ENCODE results near the gene AIP.
A peak's percentile ranks its signal among the peaks of the same experiment; 100 is the strongest.

The AIP gene

DNA sequence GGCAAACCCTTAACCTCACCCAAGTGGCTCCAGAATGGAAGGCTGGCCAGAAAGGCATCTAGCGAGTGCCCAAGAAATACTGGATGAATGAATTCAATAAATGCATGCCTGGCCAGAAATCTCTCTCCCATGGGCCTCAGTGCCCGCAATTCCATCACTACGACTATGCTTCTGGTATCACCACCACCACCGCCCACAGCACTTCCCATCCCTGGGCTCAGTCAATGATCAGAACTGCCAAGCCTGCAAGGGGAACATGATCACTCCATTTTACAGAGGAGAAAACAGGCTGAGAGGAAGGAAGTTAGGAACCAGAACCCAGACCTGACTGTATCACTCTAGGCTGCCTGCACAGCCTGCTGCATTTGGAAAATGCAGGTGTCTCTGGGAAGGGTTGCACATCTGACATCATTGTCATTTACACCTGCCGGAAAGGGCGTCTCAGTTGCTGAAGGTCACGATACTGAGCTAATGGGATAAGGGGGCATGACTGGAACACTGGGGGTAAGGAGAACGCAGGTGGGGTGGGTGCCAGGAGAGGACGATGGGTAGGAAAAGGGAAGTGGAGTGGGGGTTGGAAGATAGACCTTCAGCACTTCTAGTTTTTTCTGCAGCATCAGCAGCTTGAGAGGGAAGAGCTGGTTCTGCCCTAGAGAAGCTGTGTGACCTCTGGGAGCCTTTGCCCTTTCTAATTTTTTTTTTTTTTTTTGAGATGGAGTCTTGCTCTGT lies 33.5 kb upstream of the AIP start:
- DNase-seq (ENCODE audit: low spot score), result no peak

DNA sequence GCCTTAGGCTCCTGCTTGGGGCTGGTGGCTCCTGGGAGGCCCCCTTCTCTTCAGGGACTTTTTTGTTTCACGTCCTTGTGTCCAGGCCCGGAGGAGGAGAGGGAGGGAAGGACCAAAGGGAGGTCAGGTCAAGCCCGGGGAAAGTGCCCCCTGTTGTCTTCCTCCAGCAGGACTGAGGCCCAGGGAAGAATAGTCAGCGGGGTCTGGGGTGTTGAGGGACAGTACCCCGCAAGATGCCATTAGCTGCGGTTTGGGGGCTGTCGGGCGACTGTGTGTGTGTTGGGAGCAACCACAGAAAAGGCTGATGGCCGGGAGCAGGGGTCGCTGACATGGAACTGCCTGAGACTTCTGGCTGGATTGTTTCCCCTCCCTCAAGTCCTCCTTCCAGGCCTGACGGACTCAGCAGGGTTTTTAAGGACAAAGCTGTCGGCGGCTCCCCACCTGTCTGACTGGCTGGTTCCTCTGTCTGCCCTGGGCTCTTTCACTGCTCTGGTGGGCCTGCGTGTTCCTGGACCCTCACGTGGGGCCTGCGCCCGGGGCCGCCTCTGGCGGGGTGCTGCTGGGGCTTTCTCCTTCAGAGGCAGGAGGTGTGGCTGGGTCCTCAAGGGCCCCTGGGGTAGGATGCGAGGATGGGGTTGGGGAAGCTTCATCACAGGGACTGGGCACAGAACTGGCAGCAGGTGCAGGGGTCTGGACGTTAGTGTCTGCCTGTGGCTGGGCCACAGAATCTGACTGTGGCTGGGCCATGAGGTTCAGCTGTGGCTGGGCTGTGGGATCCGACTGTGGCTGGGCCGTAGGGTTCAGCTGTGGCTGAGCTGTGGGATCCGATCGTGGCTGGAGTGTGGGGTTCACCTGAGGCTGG lies 31.8 kb upstream of the AIP start:
- no peak for DNase-seq (ENCODE audit: low spot score)

DNA sequence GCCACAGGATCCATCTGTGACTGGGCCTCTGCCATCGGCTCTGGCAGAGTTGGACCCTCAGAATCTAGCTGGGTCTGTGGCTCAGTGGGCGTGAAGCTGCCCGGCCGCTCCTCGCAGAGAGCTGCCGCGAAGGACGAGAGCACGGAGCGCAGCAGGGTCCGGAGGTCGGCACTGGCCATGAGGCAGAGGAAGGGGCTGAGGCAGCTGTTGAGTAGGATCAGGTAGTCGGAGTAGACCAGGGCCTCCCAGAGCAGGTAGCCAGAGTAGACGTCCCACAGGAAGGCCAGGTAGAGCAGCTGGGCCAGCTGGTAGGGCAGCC lies 31.2 kb upstream of the AIP start:
- no peak for DNase-seq (ENCODE audit: low spot score)

DNA sequence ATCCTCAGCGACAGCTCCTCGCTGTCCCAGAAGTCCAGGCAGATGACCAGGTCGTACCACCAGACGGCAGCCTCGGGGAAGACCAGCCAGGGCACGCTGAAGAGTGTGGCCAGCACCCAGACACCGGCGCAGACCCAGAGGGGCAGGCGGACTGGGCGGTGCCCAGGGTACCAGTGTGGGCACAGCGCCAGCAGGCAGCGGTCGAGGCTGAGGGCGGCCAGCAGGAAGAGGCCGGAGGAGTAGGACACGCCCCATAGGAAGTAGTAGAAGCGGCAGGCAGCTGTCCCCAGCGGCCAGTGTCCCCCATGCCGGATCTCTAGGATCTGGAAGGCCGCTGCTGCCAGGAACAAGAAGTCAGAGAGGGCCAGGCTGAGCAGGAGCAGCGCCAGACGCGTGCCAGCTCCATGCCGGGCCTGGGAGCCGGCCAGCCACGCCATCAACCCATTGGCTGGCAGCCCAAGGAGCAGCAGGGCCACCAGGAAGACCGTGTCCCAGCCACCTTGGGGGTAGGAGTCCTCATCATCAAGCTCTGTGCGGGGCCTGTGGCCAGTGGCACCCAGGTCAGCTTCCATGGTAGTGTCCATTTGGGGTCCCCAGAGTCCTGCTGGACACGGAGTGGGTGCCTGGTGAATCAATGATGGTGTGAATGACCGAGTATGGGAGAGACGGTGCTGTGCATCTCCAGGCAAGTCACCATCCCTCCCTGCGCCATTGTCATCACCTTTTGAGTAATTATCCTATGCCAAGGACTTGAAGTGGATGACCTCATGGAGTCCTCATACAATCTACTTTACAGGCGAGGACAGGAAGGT lies 30.5 kb upstream of the AIP start, which contains the start of gene GPR152:
GPR152 (minus strand) TSS at position 589 of the 812 bp plus-strand sequence; CDS start at position 584, 5 bp downstream.
- DNase-seq (ENCODE audit: low spot score), result no peak

DNA sequence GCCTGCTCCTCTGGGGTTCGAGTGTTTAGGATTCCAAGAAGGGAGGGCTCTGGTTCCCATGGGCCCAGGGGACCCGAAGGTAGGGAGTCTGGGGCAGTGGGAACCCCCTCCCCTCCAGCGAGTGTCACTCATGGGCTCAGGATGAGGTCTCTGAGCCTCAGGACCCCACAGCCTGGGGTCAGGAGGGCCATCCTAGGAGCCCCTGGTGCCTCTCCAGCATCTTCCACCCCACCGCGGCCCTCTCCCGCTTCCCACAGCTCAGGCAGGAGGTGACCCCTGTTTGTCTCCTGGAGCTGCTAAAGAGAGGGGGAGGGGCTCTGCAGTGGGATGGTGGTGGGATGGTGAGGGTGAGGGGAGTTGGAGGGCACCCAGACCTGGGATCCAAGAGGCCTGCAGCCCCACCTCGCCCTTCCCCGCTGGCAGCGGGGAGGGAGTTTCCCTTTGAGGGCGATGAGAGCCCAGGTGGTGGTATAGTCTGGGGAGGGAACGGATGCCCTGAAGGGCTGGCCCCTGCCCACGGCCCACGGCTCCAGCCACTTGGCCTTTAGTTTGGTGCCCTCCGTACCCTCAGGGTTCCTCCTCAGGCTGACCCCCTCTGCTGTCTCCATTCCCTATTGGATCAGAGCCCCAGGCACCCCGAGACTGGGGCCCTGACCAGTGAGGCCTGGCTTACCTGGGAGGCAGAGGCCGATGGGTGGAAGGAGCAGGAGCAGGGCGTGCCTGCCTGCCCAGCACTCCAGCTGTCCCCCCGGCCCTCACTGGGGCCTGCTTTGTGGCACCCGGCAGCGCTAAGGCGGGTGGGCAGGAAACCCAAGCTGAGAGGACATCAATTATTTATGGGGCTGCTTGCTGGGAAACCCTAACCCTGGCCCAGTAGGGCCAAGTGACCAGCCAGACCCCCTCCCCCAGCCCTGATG lies 28.8 kb upstream of the AIP start:
- DNase-seq (ENCODE audit: low spot score), result no peak

DNA sequence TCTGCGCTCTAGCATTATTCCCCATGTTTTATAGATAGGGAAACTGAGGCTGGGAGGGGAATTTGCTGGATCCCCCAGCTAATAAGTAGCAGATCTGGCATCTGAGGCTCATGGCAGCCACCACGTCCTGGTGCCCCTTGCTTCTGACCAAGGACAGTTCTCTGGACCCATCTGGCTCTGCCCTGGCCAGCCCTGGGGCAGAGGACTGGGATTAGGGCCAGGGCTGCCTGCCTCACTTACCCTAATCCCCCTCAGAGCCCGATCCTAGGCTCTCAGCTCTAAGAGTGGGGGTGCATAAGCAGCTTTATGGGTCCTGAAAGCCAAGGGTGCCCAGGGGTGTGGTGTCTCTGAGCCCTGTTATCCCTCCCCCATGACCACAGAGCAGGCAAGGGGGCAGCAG lies 27.8 kb upstream of the AIP start, which contains the start of gene CABP4:
CABP4 (plus strand) TSS at position 301 of the 400 bp plus-strand sequence; CDS start at position 371, 70 bp downstream.
- no peak for DNase-seq (ENCODE audit: low spot score)

DNA sequence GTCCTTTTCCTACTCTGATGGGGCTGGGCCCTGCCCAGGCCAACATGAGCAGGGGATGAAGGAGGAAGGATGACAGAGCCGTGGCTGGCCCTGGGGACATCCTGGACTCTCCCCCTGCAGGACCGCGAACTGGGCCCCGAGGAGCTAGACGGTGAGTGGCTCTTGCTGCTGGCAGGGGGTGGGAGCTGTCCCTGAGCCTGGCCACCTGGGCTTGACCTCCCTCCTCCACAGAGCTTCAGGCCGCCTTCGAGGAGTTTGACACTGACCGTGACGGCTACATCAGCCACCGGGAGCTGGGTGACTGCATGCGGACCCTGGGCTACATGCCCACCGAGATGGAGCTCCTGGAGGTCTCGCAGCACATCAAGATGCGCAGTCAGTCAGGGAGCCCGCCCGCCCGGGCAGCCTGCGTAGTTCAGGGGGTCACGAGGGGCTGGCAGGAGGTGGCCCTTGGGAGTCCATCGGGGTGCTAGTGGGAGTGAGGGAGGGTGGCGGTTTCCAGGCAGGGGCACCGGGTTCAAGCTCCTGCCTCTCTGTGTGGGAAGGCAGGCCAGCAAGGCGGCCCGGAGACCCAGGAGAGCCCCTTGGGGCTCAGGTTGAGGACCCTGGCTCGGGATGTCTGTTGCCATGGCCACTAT lies 26.6 kb upstream of the AIP start:
- no peak for DNase-seq (ENCODE audit: low spot score)

DNA sequence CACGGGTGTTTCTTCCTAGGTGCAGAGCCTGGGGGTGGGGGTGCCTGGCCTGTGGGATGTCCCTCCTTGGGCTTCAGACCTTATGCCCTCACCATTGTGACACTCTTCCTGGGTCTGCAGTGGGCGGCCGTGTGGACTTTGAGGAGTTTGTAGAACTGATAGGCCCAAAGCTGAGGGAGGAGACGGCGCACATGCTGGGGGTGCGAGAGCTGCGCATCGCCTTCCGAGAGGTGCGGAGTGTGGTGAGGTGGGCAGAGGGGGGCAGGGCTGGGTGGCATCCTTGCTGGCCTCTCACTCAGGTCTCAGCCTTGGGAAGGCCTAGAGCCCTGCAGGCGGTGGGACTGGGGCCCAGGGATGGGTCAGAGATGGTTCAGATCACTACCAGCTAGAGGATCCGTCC lies 25.4 kb upstream of the AIP start:
- no peak for DNase-seq (ENCODE audit: low spot score)

DNA sequence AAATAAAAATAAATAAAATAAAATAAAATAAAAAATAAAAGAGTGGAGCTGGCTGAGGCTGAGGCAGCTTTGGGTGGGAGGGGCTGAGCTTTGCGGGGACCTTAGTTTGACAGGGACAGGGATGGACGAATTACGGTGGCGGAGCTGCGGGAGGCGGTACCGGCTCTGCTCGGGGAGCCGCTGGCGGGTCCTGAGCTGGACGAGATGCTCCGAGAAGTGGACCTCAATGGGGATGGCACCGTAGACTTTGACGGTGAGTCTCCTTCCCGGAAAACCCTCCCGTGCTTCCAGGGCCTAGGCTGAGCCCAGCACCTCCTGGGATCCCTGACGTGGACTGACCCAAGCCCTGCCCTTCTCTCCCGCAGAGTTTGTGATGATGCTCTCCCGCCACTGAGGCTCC lies 24.6 kb upstream of the AIP start:
- DNase-seq (ENCODE audit: low spot score), result no peak

DNA sequence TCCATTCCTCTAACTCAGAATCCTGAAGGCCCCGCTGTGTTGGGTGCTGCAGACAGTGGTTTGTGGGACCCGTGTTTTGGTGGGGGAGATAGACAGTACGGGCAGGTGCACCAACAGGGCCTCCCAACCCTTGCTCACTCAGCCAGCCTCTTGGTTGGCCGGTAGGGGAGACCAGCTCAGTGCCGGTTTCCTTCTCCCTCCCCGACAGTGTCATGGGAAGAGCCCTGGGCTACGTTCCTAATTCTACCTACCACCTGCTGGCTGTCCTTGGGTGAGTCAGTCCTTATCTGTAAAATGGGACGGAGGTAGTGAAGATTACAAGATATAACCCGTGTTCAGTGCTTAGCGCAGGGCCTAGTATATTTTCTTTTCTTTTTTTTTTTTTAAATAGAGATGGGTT lies 19.6 kb upstream of the AIP start:
- no peak for DNase-seq (ENCODE audit: low spot score)

DNA sequence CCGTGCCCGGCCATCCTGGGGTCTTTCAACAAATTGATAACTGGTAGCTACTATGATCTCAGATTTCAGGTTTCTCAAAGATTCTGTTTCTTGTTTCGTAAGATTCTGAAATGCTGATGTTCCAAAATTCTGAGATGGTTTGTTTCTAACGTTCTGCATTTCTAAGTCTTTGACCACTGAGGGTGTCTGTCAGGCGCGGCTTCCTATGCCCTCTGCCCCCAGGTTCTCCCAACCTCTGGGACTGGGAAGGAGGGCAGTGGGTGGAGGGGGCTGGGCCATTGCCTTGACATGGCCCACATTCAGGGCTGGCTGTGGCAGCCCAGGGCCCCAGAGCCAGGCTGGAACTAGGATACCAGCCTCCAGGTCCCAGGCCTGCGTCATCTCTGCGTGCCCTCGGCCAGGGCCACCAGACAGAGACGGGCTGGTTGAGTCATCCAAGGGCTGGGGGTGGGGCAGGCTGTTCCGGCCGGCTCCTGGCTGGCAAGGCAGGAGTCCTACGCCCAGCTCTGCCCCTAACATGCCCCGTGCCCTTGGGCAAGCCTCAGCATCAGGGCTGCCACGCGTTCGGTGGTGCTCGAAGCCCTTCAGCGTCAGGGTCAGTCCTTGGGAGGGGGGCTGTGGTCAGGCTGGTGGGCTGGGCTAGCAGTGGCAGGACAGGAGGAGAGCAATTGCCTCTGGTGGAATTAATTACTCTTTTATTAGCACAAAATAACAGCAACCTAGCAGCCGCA lies 19.0 kb upstream of the AIP start:
- peak; percentile 85 for DNase-seq (ENCODE audit: low spot score)

DNA sequence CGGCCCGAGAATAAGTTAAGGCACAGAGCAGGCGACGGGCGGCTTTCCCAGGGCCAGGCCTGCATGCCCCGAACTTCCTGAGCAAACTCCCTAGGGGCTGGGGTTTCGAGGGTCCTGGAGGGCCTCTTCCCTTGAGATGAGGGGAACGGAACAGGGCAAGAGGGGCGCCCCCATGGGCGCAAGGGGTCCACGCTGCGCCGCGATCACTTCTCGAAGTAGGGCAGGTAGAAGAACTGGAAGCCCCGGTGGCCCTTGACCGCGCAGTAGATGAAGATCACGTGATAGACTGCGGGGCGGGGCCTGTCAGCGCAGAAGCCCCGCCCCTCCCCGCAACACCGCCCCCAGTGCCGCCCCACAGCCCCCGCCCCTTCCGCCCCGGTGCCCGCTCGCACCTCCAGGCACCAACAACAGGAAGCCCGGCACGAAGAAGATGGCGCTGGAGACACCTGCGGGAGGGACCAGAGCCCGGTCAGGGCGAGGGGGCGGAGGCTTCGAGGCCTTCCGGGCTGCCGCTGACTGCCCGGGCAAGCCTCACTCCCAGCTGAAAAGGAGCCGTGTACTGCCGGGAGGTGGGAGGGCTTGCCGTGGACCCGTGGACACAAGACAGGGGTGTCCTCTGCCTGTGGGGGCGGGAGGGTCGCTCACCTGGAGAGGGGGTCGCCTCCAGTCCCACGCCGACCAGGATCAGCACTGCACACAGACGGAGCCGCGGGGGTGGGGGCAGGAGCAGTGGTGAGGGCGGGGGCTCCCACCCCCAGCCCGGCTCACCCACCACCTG lies 18.2 kb upstream of the AIP start:
- peak; percentile 94 for DNase-seq (ENCODE audit: low spot score)

DNA sequence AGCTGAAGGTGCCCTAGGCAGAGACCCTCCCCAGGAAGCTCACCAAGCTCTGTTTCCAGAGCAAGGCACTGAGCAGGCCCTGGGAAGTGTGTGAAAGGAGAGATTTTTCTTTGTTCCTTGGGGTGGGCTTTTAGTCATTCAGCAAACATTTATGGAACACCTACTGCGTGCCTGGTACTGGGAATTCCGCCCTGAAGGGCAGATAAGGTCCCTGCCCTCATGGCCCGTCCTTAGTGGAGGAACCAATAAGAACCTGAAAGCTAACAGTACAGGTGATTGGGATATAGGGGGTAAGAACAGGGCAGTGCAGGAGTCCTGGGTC lies 17.7 kb upstream of the AIP start:
- peak; percentile 46 for DNase-seq (ENCODE audit: low spot score)

DNA sequence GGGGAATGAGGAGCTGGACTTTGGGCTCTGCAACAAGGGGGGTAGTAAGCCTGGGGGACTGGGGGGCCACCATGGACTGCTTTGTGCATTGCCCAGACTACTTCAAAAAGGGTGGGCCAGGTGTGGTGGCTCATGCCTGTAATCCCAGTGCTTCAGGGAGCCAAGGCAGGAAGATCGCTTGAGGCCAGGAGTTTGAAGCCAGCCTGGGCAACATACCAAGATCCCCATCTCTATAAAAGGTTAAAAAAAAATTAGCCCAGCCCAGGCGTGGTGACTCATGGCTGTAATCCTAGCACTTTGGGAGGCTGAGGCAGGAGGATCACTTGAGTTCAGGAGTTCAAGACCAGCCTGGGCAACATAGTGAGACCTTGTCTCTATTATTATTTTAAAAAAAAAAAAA lies 17.3 kb upstream of the AIP start:
- DNase-seq (ENCODE audit: low spot score), result peak; percentile 29

DNA sequence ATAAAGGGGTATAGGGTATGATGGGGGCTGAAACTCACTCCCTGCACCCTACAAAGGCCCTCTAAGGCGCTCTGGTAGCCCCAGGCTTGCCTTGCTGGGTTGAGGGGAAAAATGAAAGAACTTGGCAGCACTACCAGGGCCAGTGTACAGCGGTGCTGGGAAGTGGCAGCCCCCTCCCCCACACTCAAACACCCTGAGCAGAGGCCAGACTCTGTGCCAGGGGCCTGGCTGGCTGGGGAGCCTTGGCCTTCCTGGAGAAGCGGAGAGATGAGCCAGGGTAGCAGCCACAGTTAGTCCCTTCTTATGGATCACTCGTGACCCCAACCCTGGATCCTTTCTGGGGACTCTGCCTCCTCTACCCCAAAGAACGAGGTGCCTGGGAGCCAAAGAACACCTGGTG lies 16.5 kb upstream of the AIP start:
- DNase-seq (ENCODE audit: low spot score), result no peak

DNA sequence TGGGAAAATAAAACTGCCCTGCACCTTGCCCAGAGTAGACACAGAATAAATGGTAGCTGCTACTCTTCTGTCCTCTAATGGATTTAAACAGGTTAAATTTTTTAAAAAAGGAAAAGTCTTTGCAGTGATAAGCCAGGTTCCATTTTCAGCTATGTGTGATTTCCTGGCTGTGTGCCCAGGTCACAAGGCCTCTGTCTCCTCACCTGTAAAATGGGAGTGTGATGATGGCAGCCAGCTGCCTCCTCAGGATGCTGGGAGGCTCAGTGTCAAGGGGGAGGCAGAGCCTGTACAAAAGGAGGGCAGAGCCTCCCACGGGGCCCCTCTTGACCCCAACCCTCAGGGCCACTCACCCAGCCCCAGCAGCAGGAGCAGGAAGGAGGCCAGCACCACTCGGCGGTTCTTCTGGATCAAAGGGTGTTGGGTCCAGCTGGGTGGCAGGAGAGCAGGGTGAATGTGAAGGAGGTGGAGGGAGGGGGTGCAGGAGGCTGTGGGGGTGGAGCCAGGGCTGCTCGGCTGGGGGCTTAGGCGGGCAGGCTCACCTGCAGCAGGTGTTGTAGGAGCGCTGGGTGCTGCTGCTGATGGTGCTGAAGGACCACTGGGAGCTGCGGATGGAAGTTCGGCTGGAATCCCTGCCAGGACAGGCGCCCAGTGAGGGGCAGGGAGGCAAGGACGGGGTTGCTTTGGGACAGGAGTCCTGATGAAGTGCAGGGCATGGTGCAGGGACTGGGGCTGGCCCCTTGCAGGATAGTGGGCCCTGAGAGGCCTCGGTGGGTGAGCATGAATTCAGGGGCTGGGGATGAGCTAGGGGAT lies 15.7 kb upstream of the AIP start:
- no peak for DNase-seq (ENCODE audit: low spot score)

DNA sequence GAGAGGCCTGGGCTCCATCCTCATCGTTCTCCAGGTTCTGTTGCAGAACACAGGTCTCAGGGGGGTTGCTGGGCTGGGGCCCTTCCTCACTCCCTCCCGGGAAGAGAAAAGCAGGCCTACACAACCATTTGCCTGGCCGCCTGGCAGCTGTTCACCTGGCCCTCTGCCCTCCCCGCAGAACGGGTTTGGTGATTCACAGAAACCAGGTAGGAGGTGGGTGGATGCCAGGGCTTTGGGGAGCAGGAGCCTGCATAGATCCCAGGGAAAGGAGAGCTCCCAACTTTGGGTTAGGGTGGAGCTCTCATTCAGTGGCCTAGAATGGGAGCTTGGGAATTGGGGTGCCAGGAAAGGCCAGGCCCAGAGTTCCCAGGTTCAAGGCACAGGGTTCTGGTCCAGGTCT lies 14.8 kb upstream of the AIP start:
- DNase-seq (ENCODE audit: low spot score), result peak; percentile 72

DNA sequence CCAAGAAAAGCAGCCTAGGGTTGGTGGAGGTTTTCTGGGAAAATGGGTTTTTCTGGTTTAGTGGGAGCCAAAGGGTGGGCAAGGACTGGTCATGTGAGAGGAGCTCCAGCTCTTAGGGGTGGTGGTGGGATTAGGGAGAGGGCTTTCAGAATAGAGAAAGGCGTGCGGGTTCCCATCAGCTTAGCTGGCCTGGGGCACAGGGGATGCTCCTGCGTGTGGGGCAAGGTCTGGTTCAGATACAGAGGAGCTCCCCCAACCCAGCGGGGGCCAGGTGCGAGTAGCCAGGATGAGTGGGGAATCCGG lies 14.4 kb upstream of the AIP start:
- DNase-seq (ENCODE audit: low spot score), result no peak
